Stimulated activated CD4-positive, alpha-beta T cell treated with anti-CD3 and anti-CD28 coated beads, Interleukin-1b, Interleukin-23, amount 100 ng/mL, for 4 hours (primary cell): ENCODE results near the gene MOSMO.
"Not testable (repeated sequence)": the region's sequence is repeated elsewhere in the genome, so short reads cannot be mapped to it uniquely, and the experiment has no call there.

ENCODE experiments used
- DNase-seq, 2 donors: peaks; one replicate each; pipeline ENCODE4 v3.0.0-alpha.2; 2020; ENCODE audit warnings: low read depth in 2 of 2

MOSMO gene

DNA sequence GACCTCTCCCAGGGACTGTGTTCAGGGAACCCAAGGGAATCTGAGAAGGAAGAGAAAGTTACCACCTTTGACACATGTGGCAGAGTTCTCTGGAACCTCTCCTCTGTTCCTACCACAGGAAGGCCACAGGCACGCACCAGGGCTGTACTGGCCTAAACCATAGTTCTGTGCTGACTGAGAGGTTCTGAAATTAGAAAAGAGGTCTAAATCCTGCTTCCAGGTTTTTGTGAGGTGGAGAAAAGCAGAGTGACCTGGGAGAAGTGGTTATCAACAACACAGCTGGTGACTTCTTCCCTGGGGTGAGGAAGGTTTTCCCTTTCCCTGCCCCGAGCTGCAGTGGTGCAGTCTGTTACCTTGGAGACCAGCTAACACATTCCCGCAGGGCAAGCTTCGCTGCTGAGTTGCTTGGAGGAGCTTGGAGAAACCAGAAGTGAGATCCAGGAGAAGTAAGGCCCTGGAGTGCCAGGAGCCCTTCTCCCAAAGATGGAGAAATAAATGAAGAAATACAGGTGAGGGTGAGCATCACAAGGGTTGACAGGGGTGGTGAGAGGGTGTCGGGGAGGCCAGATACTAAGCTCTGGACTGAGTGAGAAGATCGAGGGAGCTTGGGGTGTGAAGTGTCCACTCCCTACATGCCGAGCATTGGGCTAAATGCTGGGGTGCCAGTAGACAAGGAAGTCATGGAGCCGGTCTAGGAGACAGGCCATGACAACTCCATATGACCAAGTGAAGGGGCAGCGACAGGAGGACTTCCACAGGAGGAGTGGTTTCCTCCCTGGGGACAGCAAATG lies 84.4 kb downstream of the MOSMO start, which contains the start of gene VWA3A:
Gene VWA3A (plus strand): TSS at position 399 of the 791 bp plus-strand sequence. CDS start 97 bp downstream, at position 496.
- DNase-seq = no peak

DNA sequence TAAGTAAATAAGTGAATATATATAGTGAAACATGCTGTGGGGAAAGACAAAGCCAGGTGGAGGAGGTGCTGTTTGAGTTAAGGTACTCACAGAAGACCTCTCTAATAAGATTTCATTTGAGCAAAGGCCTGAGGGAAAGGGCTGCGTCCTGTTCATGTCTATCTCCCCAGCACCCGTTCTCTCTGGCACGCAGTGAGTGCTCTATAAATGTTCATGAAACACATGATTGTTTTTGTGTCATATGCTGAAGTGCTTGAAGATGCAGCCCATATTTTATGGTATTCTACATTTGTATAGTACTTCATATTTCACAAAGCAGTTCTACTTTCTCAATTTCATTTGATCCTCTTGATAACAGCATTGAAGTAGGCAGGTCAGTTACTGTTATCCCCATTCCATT lies 85.4 kb downstream of the MOSMO start:
- no peak for DNase-seq

DNA sequence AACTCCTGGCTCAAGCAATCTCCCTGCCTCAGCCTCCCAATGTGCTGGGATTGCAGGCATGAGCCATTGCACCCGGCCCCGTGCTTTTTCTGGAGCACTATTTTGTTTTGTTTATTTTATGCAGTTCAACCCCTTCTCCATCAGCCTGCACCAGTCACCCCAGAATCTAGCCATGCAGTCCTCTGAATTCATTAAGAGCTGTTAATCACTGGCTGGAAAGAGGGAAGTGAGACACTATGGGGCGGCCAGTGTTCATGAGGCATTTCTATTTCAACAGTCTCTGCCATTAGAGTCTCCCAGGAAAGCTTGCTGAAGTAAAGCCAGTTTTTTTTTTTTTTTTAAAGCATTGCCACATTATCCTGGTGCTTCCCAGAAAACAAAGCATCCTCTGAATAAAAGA lies 86.1 kb downstream of the MOSMO start:
- DNase-seq = no peak

DNA sequence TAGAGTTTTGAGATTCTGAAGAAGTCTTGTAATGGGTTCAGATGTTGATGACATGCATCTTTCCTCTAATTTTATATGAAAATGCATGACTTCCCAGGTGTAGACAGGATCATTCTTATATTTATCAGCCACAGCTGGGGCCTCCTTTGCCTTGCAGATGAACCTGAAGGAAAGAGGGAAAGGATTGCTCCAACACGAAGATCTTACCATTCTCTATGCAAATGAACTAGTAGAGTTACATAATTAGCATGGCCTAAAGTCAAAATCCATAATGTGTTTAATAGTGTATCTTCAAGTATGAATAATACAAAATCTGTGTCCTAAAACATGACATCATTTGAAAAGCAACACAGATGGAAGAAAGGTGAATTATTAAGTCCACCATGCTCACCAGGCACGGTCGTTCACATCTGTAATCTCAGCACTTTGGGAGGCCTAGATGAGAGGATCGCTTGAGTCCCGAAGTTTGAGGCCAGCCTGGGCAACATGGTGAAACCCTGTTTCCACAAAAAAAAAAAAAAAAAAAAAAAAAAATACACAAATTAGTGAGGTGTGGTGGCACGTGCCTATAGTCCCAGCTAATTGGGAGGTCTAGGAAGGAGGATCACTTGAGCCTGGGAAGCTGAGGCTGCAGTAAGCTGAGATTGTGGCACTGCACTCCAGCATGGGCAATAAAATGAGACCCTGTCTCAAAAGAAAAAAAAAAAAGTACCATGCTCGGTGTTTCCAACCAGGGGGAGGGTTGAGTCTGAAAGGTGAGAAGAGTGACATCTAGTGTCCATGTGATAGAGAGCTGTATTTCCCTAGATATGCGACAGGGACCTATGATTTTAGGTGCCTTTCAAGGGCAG lies 90.7 kb downstream of the MOSMO start:
- no peak for DNase-seq

DNA sequence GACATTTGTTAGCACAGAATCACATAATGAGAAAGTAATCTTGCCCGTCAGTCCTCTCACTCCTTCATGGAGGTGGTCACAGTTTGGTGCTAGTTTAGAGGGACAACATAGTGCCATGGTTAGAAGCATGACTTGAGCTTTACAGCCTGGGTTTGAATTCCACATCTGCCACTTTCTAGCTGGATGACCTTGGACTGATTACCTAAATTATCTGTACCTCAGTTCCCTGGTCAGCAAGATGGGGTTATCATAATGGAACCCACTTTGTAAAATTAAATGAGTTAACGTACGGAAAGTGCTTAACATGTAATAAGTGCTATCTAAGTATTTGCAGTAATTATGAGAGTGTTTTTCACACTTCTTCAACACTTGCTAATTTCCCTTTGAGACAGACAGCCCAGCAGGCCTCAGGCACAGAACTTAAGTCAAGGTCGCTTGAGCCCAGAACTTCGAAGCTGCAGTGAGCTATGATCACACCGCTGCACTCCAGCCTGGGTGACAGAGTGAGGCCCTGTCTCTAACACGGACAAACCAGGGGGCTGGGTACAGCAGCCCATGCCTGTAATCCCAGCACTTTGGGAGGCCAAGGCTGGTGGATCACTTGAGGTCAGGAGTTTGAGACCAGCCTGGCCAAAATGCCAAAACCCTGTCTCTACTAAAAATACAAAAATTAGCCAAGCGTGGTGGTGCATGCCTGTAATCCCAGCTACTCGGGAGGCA lies 91.5 kb downstream of the MOSMO start:
- no peak for DNase-seq

GRCh38 chr16:22103441-22103840 lies 95.5 kb downstream of the MOSMO start:
- no peak for DNase-seq

GRCh38 chr16:22109258-22109898 lies 101.5 kb downstream of the MOSMO start:
- DNase-seq = no peak

DNA sequence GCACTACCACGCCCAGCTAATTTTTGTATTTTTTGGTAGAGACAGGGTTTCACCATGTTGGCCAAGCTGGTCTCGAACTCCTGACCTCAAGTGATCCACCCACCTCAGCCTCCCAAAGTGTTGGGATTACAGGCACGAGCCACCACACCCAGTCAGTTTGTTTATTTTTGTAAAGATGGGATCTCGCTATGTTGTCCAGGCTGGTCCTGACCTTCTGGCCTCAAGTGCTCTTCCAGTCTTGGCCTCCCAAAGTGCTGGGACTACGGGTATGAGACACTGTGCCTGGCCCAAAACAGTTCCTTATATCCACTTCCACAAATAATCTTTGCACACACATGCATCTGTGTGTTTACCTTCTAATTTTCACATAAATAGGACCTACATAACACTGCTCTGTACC lies 103.7 kb downstream of the MOSMO start:
- not testable (repeated sequence) for DNase-seq

- no peak for DNase-seq
These were observed 108.3 kb downstream of the MOSMO start for GRCh38 chr16:22116095-22116700.

- no peak for DNase-seq
These were observed 109.7 kb downstream of the MOSMO start for GRCh38 chr16:22117609-22118008.

DNA sequence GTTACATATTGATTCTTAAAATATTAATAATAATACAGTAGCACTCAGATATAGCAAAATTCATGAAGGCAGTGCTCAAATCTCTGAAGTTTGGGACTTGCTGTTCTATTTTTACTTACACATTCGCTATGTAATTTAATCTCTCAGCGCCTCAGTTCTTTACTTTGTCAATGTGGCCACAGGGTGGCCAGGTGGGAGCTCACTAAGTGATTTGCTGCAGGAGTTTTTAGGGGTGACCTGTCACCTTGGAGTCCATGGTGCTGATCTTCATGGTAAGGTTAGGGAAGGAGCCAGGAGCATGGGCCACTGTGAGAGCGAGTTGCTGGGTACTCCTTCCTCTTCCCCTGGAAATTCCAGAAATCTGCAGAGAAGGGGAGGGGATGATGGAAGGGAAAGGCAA lies 112.5 kb downstream of the MOSMO start:
- DNase-seq = no peak

GRCh38 chr16:22122239-22122638 lies 114.3 kb downstream of the MOSMO start:
- DNase-seq = no peak

GRCh38 chr16:22123146-22123545 lies 115.2 kb downstream of the MOSMO start:
- DNase-seq = no peak

DNA sequence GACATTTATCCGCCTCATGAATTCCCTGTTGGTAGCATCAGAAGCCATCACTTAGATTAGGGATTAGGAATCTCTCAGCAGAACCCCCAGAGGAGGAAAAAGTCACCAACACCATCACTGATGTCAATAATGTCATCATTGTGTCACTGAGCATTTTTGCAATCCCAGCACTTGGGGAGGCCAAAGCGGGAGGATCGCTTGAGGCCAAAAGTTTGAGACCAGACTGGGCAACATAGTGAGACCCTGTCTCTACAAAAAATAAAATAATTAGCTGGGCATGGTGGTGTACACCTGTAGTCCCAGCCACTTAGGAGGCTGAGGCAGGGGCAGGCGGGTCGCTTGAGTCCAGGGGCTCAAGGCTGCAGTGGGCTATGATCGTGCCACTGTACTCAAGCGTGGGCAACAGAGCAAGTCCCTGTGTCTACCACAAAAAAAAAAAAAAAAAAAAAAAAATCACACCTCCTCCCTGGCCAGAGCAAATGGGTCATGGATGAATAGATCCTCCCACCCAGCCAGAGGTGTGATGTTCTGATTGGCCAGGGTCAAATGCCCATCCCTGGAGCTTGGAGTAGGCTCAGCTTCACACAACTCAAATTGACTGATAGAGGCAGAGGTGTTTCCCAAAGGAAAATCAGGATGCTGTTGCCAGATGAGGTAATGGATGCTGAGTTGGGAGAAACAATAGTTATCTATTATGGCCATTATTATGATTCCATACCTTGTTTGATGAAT lies 116.0 kb downstream of the MOSMO start:
- no peak for DNase-seq

GRCh38 chr16:22124583-22125284 lies 116.8 kb downstream of the MOSMO start:
- DNase-seq = no peak

DNA sequence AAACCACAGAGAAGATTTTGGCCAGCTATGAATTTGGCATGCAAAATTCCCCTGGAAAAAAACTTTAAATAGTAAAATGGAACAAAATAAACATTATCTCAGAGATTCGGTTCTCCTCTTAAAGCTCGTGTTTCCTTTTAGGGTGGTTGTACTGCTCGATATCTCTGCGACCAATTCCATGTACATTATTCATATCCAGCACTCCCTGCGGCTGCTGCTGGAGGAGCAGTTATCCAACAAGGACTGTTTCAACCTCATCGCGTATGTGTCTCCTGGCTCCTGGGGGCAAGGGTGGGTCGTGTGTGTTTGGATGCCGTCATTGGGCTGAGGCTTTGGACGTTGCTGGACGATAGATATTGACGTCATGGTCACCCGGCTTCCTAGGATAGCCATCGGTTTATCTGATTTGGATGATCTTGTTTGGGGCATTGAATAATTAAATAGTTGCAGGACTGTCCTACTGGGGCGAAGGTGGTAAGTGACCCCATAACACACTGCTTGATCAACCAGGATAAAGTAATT lies 118.2 kb downstream of the MOSMO start:
- DNase-seq = no peak

- DNase-seq = not testable (repeated sequence)
These were observed 120.6 kb downstream of the MOSMO start for GRCh38 chr16:22128537-22128936.

- DNase-seq = no peak
These were observed 122.6 kb downstream of the MOSMO start for GRCh38 chr16:22130528-22130927.

GRCh38 chr16:22132801-22133200 lies 124.9 kb downstream of the MOSMO start:
- no peak for DNase-seq
